Neural progenitor cell (in vitro differentiated cells): ENCODE results near the gene GGT6. TPM values are rescaled to one million over a fixed set of nuclear protein-coding genes. Genes with fewer than 3 reads are reported as not detected.
A peak's percentile ranks its signal among the peaks of the same experiment; 100 is the strongest.

Source experiments
- DNase-seq: peaks from one replicate; pipeline ENCODE4 v3.0.0-alpha.2; 2016; ENCODE audit warnings: low spot score
- H2AFZ ChIP-seq: fragments of 200-600 bp; sonication (generic); replicated peaks from 2 replicates; pipeline ENCODE4 v1.6.1; 2016; ENCODE audit warnings: antibody characterized with exemption
- H3F3A ChIP-seq: fragments of 200-600 bp; sonication (generic); 2 replicates; pipeline ENCODE4 v1.6.1; 2016; ENCODE audit warnings: antibody characterized with exemption, low read depth
- H3K27ac ChIP-seq: fragments of 200-600 bp; sonication (generic); 2 replicates; pipeline ENCODE4 v1.5.1; 2016; ENCODE audit warnings: mild to moderate bottlenecking
- H3K27me3 ChIP-seq: fragments of 200-600 bp; sonication (generic); 2 replicates; pipeline ENCODE4 v1.6.1; 2016; ENCODE audit warnings: mild to moderate bottlenecking, moderate library complexity
- H3K36me3 ChIP-seq: fragments of 200-600 bp; sonication (generic); 2 replicates; pipeline ENCODE4 v1.5.1; 2016
- H3K4me1 ChIP-seq: fragments of 200-600 bp; sonication (generic); 2 replicates; pipeline ENCODE4 v1.6.1; 2016; ENCODE audit warnings: mixed run types
- H3K4me2 ChIP-seq: fragments of 200-600 bp; sonication (generic); 2 replicates; pipeline ENCODE4 v1.6.1; 2016
- H3K4me3 ChIP-seq: fragments of 200-600 bp; sonication (generic); 2 replicates; pipeline ENCODE4 v1.5.1; 2016
- H3K79me2 ChIP-seq: fragments of 200-600 bp; sonication (generic); 2 replicates; pipeline ENCODE4 v1.6.1; 2016; ENCODE audit warnings: low read depth
- H3K9ac ChIP-seq: fragments of 200-600 bp; sonication (generic); 2 replicates; pipeline ENCODE4 v1.6.1; 2016
- H3K9me3 ChIP-seq: fragments of 200-600 bp; sonication (generic); 2 replicates; pipeline ENCODE4 v1.5.1; 2016; ENCODE audit warnings: low read depth
- H4K20me1 ChIP-seq: fragments of 200-600 bp; sonication (generic); 2 replicates; pipeline ENCODE4 v1.6.1; 2016; ENCODE audit warnings: low read depth
- H3K27ac Mint-ChIP-seq: 3 replicates; pipeline ENCODE4 v1.8.0; 2021; ENCODE audit warnings: mixed read lengths
- H3K27me3 Mint-ChIP-seq: 2 replicates; pipeline ENCODE4 v1.8.0; 2022; ENCODE audit warnings: low read depth, mild to moderate bottlenecking, inconsistent platforms, moderate library complexity, mixed read lengths; ENCODE audit not compliant: insufficient read depth
- H3K36me3 Mint-ChIP-seq: 3 replicates; pipeline ENCODE4 v1.8.0; 2021; ENCODE audit warnings: mixed read lengths
- H3K4me1 Mint-ChIP-seq: 3 replicates; pipeline ENCODE4 v1.8.0; 2021; ENCODE audit warnings: mixed read lengths
- H3K4me3 Mint-ChIP-seq: 3 replicates; pipeline ENCODE4 v1.8.0; 2021; ENCODE audit warnings: mild to moderate bottlenecking, moderate library complexity, mixed read lengths
- H3K9me3 Mint-ChIP-seq: 3 replicates; pipeline ENCODE4 v1.8.0; 2020; ENCODE audit warnings: mixed read lengths
- CTCF ChIP-seq: fragments of 200-600 bp; sonication (generic); IDR thresholded peaks from 2 replicates; pipeline ENCODE4 v1.5.1; 2017; ENCODE audit warnings: antibody characterized with exemption, mild to moderate bottlenecking
- EZH2 ChIP-seq: fragments of 200-600 bp; sonication (generic); IDR thresholded peaks from 2 replicates; pipeline ENCODE4 v1.6.1; 2017; ENCODE audit warnings: antibody characterized with exemption, mild to moderate bottlenecking, moderate library complexity
- EZH2phosphoT487 ChIP-seq: fragments of 200-600 bp; sonication (generic); IDR thresholded peaks from 2 replicates; pipeline ENCODE4 v1.6.1; 2017; ENCODE audit warnings: antibody characterized with exemption
- total RNA-seq: library from RNA; depleted of rRNA; stranded (reverse); fragments of >200 nt; gene quantifications from 2 replicates; pipeline ENCODE4 v1.2.3, GENCODE V29; 2015; ENCODE audit warnings: low replicate concordance

Gene GGT6
- total RNA-seq, 1 donor from 2014 or later: not detected

- no peaks in the 10 kb centered on the region for H3K9me3 ChIP-seq
- H3K79me2 ChIP-seq: no peaks in the 10 kb centered on the region
- DNase-seq: peak; percentile 36
- peak overlapping the region; percentile 92 for H3K4me2 ChIP-seq
- Mint-ChIP-seq H3K27me3 (peaks cover 54% of the 10 kb centered on the region), H3K36me3 (no peaks in the 10 kb centered on the region), H3K4me3 (peak overlapping the region; percentile 83), H3K9me3 (no peaks in the 10 kb centered on the region), H3K4me1 (peaks cover 18% of the 10 kb centered on the region), H3K27ac (no peak overlapping the region)
- no peak for TF ChIP-seq EZH2phosphoT487
- no peak for TF ChIP-seq EZH2
- TF ChIP-seq CTCF: no peak
- peaks cover 47% of the 10 kb centered on the region for H3K27me3 ChIP-seq
- peaks cover 24% of the 10 kb centered on the region for H3K4me1 ChIP-seq
- no peaks in the 10 kb centered on the region for H3F3A ChIP-seq
- no peaks in the 10 kb centered on the region for H4K20me1 ChIP-seq
- no peak overlapping the region for H3K27ac ChIP-seq
- peak overlapping the region; percentile 91 for H2AFZ ChIP-seq
- peak overlapping the region; percentile 54 for H3K4me3 ChIP-seq
- H3K36me3 ChIP-seq: no peaks in the 10 kb centered on the region
- H3K9ac ChIP-seq: no peak overlapping the region
Observed at GRCh38 chr17:4584917-4585637, 24.7 kb upstream of the GGT6 start.

DNA sequence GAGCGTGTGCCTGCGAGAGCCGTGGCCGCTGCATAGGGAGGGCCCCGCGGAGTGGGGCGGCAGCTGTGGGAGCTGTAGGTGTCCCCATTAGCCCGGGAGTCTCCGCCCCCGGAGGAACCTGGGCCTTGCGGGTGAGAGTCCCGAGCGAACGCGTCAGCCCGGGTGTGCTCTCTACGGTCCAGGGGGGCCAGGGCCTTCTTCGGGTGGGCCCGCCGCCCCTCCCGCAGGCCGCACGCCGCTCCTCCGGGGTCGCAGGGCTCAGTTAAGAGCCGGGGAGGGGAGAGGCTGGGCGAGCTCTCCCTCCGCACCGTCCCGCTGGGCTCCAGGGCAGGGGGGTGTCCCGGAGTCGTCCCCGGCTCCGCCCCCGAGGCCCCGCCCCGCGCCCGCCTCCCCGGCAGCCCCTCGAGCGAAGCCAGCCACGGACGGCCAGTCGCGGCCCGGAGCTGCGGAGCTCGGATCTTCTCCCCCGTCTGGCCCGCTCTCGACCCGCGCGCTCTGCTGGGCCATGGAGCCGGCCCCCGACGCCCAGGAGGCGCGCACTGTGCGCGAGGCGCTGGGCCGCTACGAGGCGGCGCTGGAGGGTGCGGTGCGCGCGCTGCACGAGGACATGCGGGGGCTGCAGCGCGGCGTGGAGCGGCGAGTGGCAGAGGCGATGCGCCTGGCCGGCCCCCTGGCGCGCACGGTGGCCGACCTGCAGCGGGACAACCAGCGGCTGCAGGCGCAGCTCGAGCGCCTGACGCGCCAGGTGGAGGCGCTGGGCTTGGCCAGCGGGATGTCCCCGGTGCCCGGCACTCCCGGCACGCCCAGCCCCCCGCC lies 23.9 kb upstream of the GGT6 start, which contains the start of gene SMTNL2:
TSS of gene SMTNL2 (plus strand) at position 429 of the 816 bp plus-strand sequence. CDS start at position 506, 77 bp downstream.
- peak within 1 kb of the TSS; percentile 42 for H3K27ac Mint-ChIP-seq
- H3K4me3 ChIP-seq: peak within 1 kb of the TSS; percentile 54
- H3K27ac ChIP-seq: no peak within 1 kb of the TSS
- H3K27me3 ChIP-seq: peaks cover 47% of the 10 kb centered on the region
- no peaks in the 10 kb centered on the region for H3F3A ChIP-seq
- peaks cover 18% of the 10 kb centered on the region for H3K4me1 Mint-ChIP-seq
- peak within 1 kb of the TSS; percentile 92 for H3K4me2 ChIP-seq
- H3K4me3 Mint-ChIP-seq: peak within 1 kb of the TSS; percentile 89
- H3K36me3 Mint-ChIP-seq: no peaks in the 10 kb centered on the region
- no peaks in the 10 kb centered on the region for H3K9me3 Mint-ChIP-seq
- H4K20me1 ChIP-seq: no peaks in the 10 kb centered on the region
- H2AFZ ChIP-seq: peak within 1 kb of the TSS; percentile 91
- DNase-seq: peak; percentile 72
- peaks cover 52% of the 10 kb centered on the region for H3K27me3 Mint-ChIP-seq
- peaks cover 24% of the 10 kb centered on the region for H3K4me1 ChIP-seq
- H3K79me2 ChIP-seq: no peaks in the 10 kb centered on the region
- TF ChIP-seq EZH2 (no peak), CTCF (peak; percentile 2)
- H3K9ac ChIP-seq: no peak within 1 kb of the TSS
- H3K36me3 ChIP-seq: no peaks in the 10 kb centered on the region
- no peaks in the 10 kb centered on the region for H3K9me3 ChIP-seq

GRCh38 chr17:4583782-4584100 lies 23.4 kb upstream of the GGT6 start:
- DNase-seq: peak; percentile 81
- no peak overlapping the region for H3K9ac ChIP-seq
- peaks cover 24% of the 10 kb centered on the region for H3K4me1 ChIP-seq
- TF ChIP-seq EZH2: no peak
- TF ChIP-seq CTCF: peak; percentile 62
- H3K27ac ChIP-seq: no peak overlapping the region
- peak overlapping the region; percentile 92 for H3K4me2 ChIP-seq
- H3F3A ChIP-seq: no peaks in the 10 kb centered on the region
- H3K4me3 ChIP-seq: peak overlapping the region; percentile 54
- Mint-ChIP-seq H3K9me3 (no peaks in the 10 kb centered on the region), H3K4me1 (peaks cover 18% of the 10 kb centered on the region), H3K27ac (peak overlapping the region; percentile 42), H3K36me3 (no peaks in the 10 kb centered on the region), H3K27me3 (peaks cover 50% of the 10 kb centered on the region), H3K4me3 (peak overlapping the region; percentile 89)
- H3K27me3 ChIP-seq: peaks cover 47% of the 10 kb centered on the region
- peak overlapping the region; percentile 91 for H2AFZ ChIP-seq
- H3K79me2 ChIP-seq: no peaks in the 10 kb centered on the region
- no peaks in the 10 kb centered on the region for H3K9me3 ChIP-seq
- H3K36me3 ChIP-seq: no peaks in the 10 kb centered on the region
- H4K20me1 ChIP-seq: no peaks in the 10 kb centered on the region
